Stimulated activated naive B cell treated with anti-CD40 and anti-IgM and Interleukin-4, amounts not matched to agents 10 μg/mL and 1 μg/mL and 100 μg/mL, for 72 hours (primary cell): ENCODE data around the gene AGFG2.
"Not testable (repeated sequence)": the region's sequence is repeated elsewhere in the genome, so short reads cannot be mapped to it uniquely, and the experiment has no call there.

Source experiments
- ATAC-seq, 2 donors: fragments of 150-1000 bp; cut with Tn5 transposase; replicated peaks; 2 replicates each; pipeline ENCODE4 v1.10.0; 2021; ENCODE audit warnings: moderate library complexity in 1 of 2
- DNase-seq: peaks from one replicate; pipeline ENCODE4 v3.0.0; 2021
- H3K27ac Mint-ChIP-seq: one replicate; pipeline ENCODE4 v1.8.0; 2022; ENCODE audit warnings: mild to moderate bottlenecking, mixed read lengths
- H3K27me3 Mint-ChIP-seq, 2 donors: one replicate each; pipeline ENCODE4 v1.8.0; 2022; ENCODE audit warnings: mixed read lengths in 2 of 2
- H3K36me3 Mint-ChIP-seq, 2 donors: one replicate each; pipeline ENCODE4 v1.8.0; 2022; ENCODE audit warnings: mixed read lengths in 2 of 2, mild to moderate bottlenecking in 1 of 2
- H3K4me1 Mint-ChIP-seq, 2 donors: one replicate each; pipeline ENCODE4 v1.8.0; 2022; ENCODE audit warnings: mixed read lengths in 2 of 2, mild to moderate bottlenecking in 1 of 2
- H3K4me3 Mint-ChIP-seq, 2 donors: one replicate each; pipeline ENCODE4 v1.8.0; 2022; ENCODE audit warnings: mild to moderate bottlenecking in 2 of 2, mixed read lengths in 2 of 2, moderate library complexity in 1 of 2
- H3K9me3 Mint-ChIP-seq, 2 donors: one replicate each; pipeline ENCODE4 v1.8.0; 2022; ENCODE audit warnings: mixed read lengths in 2 of 2, mild to moderate bottlenecking in 1 of 2

Gene AGFG2

DNA sequence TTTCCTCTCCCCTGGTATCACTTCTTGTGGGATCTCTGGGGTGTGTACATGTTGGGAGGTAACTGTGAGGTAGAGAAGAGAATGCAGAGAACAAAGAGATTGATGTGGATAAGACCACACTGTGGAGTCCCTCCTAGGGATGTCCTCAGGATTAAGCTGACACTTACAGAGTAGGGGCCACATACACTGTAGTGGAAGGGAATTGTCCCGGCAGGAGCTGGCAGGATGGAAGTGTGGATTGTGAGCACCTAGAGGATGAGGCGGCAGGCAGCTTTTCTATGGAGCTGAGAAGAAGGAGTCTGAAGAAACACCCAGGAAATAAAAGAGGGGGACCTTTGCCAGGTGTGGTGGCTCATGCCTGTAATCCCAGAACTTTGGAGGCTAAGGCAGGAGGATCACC, 13.5 kb downstream of the AGFG2 start:
- Mint-ChIP-seq H3K27me3 (no peaks in the 10 kb centered on the region), H3K36me3 (peaks cover 42 to 54% of the 10 kb centered on the region in 2 donors), H3K9me3 (no peaks in the 10 kb centered on the region), H3K4me1 (peaks cover 16 to 27% of the 10 kb centered on the region in 2 donors), H3K27ac (no peak overlapping the region), H3K4me3 (no peak overlapping the region)
- DNase-seq = no peak
- ATAC-seq = no peak

DNA sequence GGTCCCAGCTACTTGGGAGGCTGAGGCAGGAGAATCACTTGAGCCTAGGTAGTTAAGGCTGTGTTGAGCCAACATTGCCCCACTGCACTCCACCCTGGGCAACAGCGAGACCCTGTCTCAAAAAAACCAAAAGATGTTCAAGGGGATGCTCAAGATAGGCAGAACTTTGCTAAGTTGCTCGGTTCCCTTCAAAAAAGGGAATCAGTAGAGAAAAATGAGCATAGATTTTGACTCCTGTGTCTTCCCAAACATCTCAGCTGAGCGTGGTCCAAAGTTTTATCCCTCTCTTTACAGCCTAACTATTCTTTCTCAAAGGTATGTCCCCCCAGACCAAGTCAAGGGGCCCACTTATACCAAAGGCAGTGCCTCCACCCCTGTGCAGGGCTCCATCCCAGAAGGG, 14.0 kb downstream of the AGFG2 start:
- no peaks in the 10 kb centered on the region for H3K27me3 Mint-ChIP-seq
- H3K36me3 Mint-ChIP-seq = peaks cover 42 to 50% of the 10 kb centered on the region in 2 donors
- H3K4me1 Mint-ChIP-seq = peaks cover 12 to 22% of the 10 kb centered on the region in 2 donors
- peak overlapping the region; percentile 25 for H3K27ac Mint-ChIP-seq
- H3K4me3 Mint-ChIP-seq = no peak overlapping the region
- no peaks in the 10 kb centered on the region for H3K9me3 Mint-ChIP-seq
- ATAC-seq (no peak), DNase-seq (no peak)

DNA sequence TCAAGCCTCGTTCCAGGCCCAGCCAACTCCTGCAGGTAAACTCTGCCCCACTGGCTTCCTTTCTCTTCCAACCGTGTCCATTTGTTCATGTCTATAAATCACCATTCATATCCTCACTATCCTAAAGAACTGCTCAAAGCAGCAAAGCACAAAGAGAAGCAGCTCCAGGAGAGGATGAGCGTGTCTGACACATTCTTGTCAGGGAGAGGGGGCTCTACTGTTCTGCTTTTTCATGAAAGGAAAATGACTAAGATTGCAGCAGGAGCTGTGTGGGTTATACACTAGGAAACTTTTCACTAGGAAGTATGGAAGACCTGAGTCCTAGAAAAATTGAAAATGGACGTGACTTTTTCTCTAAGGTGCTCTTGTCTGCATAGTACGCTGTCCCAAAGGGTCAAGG, 16.7 kb downstream of the AGFG2 start:
- peaks cover 32 to 45% of the 10 kb centered on the region in 2 donors for H3K36me3 Mint-ChIP-seq
- peak overlapping the region; percentile 33 for H3K27ac Mint-ChIP-seq
- H3K27me3 Mint-ChIP-seq = no peaks in the 10 kb centered on the region

DNA sequence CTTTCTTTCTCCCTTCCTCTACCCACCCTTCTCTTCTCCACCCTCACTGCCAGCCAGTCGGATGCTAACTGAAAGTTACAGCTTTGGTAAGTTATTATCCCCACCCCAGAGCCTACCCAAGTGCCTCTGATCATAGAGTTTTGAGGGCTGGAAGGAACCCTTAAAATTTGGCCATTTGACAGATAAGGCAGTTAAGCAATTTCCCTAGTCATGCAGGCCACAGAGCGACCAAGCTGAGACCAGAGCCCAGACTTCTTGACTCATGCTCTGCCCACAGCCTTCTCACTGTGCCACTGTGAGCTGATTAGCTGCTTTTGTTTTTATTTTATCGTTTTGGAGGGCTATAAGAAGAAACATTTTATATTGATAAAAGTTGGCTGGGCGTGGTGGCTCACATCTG, 17.5 kb downstream of the AGFG2 start:
- H3K27ac Mint-ChIP-seq = no peak overlapping the region
- H3K4me1 Mint-ChIP-seq = peaks cover 4 to 11% of the 10 kb centered on the region in 2 donors
- no peaks in the 10 kb centered on the region for H3K27me3 Mint-ChIP-seq

More for the DNA sequence above, 16.7 kb downstream of the AGFG2 start:
- no peak for DNase-seq
- Mint-ChIP-seq H3K4me3 (no peak overlapping the region), H3K4me1 (peaks cover 4 to 13% of the 10 kb centered on the region in 2 donors), H3K9me3 (no peaks in the 10 kb centered on the region)
- ATAC-seq = no peak

DNA sequence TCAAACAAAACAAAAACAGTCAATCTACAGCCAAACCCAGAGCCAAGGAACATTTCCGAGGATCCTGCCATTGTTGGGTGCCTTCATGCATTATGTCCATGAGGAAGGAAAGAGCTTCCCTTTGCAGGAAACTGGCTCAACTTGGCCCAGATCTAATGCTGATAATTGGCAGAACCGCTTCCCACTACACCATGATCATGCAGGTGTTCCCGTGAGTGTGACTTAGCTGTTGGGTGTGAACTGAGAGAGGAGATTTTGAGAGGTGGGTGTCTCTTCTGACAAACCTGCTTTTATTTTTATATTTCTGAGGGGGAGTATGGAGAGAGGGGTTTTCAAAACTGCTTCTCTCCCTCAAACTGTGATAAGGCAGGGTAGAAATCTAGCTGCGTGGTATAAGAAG, 20.1 kb downstream of the AGFG2 start:
- DNase-seq (no peak), ATAC-seq (no peak)
- H3K4me1 Mint-ChIP-seq = peaks cover 4 to 19% of the 10 kb centered on the region in 2 donors
- H3K27ac Mint-ChIP-seq = no peak overlapping the region
- H3K36me3 Mint-ChIP-seq = peaks cover 38 to 49% of the 10 kb centered on the region in 2 donors
- no peaks in the 10 kb centered on the region for H3K9me3 Mint-ChIP-seq
- H3K27me3 Mint-ChIP-seq = no peaks in the 10 kb centered on the region
- H3K4me3 Mint-ChIP-seq = no peak overlapping the region

More for the DNA sequence above, 17.5 kb downstream of the AGFG2 start:
- H3K4me3 Mint-ChIP-seq = no peak overlapping the region
- no peak for DNase-seq
- no peak for ATAC-seq
- peaks cover 32 to 45% of the 10 kb centered on the region in 2 donors for H3K36me3 Mint-ChIP-seq
- H3K9me3 Mint-ChIP-seq = no peaks in the 10 kb centered on the region

DNA sequence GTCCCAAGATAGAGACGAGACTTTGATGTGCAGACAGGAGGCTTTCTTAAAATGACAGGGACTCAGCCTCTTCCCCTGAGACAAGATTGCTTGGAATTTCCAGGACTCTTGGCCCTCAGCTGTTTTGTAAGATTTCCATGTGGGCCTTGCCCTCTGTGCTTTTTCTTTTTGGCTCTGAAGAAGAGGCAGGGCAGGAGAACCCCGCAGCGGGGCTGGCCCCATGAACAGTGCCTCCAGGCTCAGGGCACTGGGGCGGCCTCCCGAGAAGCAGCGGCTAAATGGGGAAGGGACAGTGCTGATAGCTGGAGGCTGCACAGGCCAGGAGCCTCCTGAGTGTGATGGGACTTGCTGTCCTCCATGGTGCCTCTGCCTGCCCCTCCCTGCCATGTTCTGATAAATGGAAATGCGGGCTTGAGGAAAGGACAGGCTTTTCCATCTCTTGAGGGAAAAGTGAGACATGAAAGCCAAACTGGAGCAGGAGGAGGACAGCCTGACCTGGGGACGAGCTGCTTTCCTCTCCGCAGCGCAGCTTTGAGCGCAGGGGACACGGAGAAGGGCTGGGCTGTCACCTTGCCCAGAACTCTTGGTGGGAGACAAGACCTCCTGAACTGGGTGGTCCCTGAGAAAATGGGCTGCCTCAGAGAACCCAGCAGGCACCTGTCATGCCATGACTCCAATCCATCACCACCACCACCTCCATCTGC, 22.6 kb downstream of the AGFG2 start:
- H3K4me3 Mint-ChIP-seq = no peak overlapping the region

DNA sequence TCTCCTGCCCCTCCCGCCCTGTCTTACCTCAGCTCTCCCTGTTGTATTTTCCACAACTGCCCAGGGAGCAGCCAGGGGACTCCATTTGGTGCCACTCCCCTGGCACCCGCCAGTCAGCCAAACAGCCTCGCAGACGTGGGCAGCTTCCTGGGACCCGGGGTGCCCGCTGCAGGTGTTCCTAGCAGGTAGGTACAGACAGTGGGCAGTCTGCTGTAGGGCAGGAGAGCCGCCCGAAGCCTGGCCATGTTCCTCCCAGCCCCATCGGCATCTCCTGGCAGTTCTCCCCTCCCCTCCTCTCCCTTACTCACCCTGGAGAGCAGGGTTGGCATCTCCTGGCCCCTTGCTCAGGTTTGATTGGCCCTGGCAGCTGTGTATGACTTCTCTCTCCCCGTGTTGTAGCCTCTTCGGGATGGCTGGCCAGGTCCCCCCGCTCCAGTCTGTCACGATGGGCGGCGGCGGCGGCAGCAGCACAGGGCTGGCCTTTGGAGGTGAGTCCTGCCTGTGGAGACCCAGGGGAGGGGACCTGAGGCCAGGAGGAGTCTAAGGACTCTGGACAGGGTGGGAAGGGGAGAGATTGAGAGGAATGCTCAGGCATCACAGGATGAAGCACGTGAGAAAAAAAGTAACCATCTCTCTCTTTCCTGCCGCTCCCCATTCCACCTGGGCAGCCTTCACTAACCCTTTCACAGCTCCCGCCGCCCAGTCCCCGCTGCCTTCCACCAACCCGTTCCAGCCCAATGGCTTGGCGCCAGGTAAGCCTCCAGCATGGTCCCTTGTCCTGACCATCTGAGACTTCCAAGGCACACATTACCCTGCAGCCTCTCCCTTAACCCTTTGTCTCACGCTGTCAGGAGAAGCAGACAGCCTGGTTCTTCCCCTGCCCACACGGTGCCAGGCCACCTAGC, 23.4 kb downstream of the AGFG2 start:
- Mint-ChIP-seq H3K4me3 (no peak overlapping the region), H3K36me3 (peaks cover 35 to 50% of the 10 kb centered on the region in 2 donors), H3K27me3 (no peaks in the 10 kb centered on the region), H3K9me3 (no peaks in the 10 kb centered on the region), H3K27ac (peak overlapping the region; percentile 34), H3K4me1 (peaks cover 7 to 24% of the 10 kb centered on the region in 2 donors)
- ATAC-seq (no peak), DNase-seq (no peak)

More for the DNA sequence above, 22.6 kb downstream of the AGFG2 start:
- peaks cover 4 to 20% of the 10 kb centered on the region in 2 donors for H3K4me1 Mint-ChIP-seq
- no peak overlapping the region for H3K27ac Mint-ChIP-seq
- H3K36me3 Mint-ChIP-seq = peaks cover 39 to 54% of the 10 kb centered on the region in 2 donors
- no peak for DNase-seq
- H3K9me3 Mint-ChIP-seq = no peaks in the 10 kb centered on the region
- no peak for ATAC-seq
- no peaks in the 10 kb centered on the region for H3K27me3 Mint-ChIP-seq

DNA sequence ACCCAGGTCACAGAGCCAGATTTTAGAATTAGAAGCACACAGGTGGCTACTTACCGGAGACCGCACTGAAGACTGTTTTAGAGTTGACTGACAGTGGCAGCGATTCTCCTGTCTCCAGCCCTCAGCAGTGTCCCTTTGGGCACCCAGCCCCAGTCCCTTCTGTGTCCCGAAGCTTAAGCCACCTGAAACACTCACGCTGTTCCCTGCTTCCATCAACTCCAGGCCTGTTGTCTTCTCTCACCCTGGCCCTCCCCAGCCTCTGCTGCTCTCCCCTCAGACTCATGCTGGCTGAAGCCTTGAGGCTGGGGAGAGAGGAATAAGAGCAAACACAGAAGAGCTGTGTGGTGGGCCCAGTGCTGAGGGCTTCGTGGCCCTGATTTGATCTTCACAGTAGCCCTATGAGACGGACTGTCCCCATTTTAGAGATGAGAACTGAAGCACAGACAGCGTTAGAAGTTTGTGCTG, 24.1 kb downstream of the AGFG2 start:
- no peak for ATAC-seq
- Mint-ChIP-seq H3K27me3 (no peaks in the 10 kb centered on the region), H3K27ac (no peak overlapping the region), H3K36me3 (peaks cover 35 to 50% of the 10 kb centered on the region in 2 donors), H3K4me3 (no peak overlapping the region), H3K9me3 (no peaks in the 10 kb centered on the region), H3K4me1 (peaks cover 12 to 31% of the 10 kb centered on the region in 2 donors)
- DNase-seq = no peak

DNA sequence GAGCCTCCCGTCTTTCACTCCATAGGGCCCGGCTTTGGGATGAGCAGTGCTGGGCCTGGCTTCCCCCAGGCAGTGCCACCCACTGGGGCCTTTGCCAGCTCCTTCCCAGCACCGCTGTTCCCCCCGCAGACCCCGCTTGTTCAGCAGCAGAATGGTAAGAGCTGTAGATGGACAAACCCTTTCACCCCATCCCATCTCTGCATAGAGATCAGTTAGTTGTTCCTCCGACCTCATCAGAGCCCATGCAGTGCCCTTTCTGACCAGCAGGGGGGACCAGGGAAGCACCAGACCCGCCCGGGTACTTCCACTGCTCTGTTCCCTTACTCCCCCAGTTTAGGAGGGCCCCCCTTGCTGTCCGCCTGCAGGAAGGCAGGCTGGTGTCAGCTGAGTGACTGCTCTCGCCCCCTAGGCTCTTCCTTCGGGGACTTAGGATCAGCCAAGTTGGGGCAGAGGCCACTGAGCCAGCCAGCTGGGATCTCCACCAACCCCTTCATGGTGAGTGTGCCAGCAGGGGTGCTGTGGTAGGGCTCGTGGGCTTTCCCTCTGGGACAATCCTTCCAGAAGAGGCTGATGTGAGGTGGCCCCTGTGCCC, 24.9 kb downstream of the AGFG2 start:
- H3K27ac Mint-ChIP-seq = no peak overlapping the region
- DNase-seq (peak; percentile 53), ATAC-seq (peak; percentile 72 to 75)
- H3K4me3 Mint-ChIP-seq = no peak overlapping the region
- H3K36me3 Mint-ChIP-seq = peaks cover 36 to 46% of the 10 kb centered on the region in 2 donors
- H3K4me1 Mint-ChIP-seq = peaks cover 18 to 36% of the 10 kb centered on the region in 2 donors
- H3K27me3 Mint-ChIP-seq = no peaks in the 10 kb centered on the region
- no peaks in the 10 kb centered on the region for H3K9me3 Mint-ChIP-seq

DNA sequence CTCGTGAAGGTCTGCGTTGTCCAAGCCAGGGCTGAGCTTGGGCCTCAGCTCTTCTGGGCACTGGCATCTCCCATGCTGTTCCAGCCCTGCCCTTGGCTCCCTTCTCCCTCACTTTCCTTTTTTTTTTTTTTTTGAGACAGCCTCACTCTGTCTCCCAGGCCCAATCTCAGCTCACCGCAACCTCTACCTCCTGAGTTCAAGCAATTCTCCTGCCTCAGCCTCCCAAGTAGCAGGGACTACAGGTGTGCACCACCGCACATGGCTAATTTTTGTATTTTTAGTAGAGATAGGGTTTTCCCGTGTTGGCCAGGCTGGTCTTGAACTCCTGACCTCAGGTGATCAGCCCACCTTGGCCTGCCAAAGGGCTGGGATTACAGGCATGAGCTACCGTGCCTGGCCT, 25.4 kb downstream of the AGFG2 start:
- peaks cover 23 to 36% of the 10 kb centered on the region in 2 donors for H3K4me1 Mint-ChIP-seq
- H3K36me3 Mint-ChIP-seq = peaks cover 36 to 41% of the 10 kb centered on the region in 2 donors
- not testable (repeated sequence) for H3K9me3 Mint-ChIP-seq, ATAC-seq, H3K4me3 Mint-ChIP-seq, DNase-seq, H3K27ac Mint-ChIP-seq, H3K27me3 Mint-ChIP-seq

DNA sequence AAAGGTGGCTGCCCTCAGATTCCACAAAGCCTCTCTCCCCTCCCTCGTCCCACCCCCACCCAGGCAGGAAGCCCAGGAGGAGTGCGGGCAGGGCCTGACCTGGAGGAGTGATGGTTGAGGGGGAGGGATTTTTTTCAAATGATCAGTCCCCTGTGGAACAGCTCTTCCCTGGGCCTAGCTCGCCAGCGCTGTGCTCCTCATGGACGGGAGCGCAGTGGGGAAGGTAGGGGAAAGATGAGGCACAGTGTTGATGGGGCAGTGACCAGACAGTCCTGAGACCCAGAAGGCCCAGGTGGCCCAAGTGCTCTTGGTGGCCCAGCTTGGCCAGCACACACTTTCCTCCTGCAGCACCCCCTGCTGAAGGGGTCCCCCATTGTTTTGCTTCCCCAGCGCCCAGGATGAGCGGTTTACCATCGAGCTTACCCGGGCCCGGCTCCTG, 26.1 kb downstream of the AGFG2 start:
- Mint-ChIP-seq H3K27me3 (no peaks in the 10 kb centered on the region), H3K36me3 (peaks cover 34 to 38% of the 10 kb centered on the region in 2 donors), H3K4me1 (peaks cover 23 to 40% of the 10 kb centered on the region in 2 donors), H3K9me3 (no peaks in the 10 kb centered on the region), H3K27ac (peak overlapping the region; percentile 59), H3K4me3 (no peak overlapping the region)
- no peak for ATAC-seq
- no peak for DNase-seq

DNA sequence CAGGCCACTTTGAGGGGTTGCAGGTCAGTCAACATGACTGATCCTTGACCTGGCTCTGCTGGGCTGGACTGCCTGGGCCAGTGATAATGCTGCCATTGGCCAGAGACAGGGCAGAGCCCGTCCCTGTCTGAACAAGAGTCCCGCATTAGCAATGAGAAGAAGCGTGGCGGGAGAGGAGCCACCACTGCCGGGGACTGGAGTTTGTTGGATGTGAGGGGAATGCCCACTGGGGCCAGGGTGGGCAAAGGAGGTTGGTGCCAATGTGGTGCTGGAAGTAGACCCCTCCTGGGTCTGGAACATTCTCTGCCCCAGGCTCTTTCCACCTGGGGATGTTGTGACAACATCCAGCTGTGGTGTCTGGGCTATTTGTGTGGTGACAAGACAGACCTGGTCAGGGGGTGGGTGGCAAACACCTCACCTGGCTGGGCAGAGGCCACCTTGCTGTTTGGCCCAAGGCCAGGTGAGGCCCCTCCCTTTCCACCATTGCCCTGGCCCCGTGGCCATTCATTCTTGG, 27.1 kb downstream of the AGFG2 start:
- no peaks in the 10 kb centered on the region for H3K9me3 Mint-ChIP-seq
- peaks cover 23 to 49% of the 10 kb centered on the region in 2 donors for H3K4me1 Mint-ChIP-seq
- no peaks in the 10 kb centered on the region for H3K27me3 Mint-ChIP-seq
- H3K36me3 Mint-ChIP-seq = peaks cover 34 to 38% of the 10 kb centered on the region in 2 donors
- H3K4me3 Mint-ChIP-seq = no peak overlapping the region
- H3K27ac Mint-ChIP-seq = no peak overlapping the region
- no peak for DNase-seq
- ATAC-seq = no peak

DNA sequence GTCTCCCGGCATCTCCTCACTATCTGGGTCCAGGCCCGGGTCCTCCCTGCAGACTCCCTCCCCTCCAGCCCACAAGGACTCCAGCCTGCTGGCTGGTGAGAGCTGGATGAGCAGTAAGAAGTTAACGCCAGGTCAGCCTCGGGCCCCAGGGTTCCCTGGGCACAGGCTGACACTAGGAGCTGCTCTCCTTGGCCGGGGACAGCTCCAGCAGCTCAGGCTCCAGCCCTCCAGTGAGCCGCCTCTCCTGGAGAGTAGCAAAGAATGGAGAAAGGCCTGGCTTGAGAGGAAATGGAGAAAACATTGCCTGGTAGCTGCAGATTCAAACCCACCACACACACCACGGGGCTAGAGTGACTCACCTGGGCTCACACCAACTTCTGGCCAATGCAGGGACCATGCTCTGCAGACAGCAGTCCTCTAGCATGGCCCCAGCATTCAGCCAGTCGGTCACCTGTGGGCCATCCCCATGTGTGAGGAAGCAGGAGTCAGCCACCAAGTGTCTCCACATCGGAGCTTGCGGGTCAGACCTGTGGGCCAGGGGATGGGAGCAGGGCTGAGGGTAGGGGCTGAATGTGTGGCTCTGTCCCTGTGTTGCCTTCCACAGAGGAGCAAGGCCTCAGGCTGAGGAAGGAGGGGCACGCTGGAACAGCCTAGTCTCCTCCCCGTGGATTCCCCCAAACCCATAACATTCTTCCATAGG, 28.2 kb downstream of the AGFG2 start:
- ATAC-seq (no peak), DNase-seq (no peak)
- Mint-ChIP-seq H3K9me3 (no peaks in the 10 kb centered on the region), H3K4me1 (peaks cover 27 to 56% of the 10 kb centered on the region in 2 donors), H3K4me3 (no peak overlapping the region), H3K27me3 (peaks cover 0 to 5% of the 10 kb centered on the region in 2 donors), H3K36me3 (peaks cover 38 to 41% of the 10 kb centered on the region in 2 donors), H3K27ac (peak overlapping the region; percentile 37)
